Measurements from ENCODE around the gene RNASEH2C. TPM values are rescaled to one million over a fixed set of nuclear protein-coding genes. Genes with fewer than 3 reads are reported as not detected.
A peak's percentile ranks its signal among the peaks of the same experiment; 100 is the strongest.
"Not testable (repeated sequence)": the region's sequence is repeated elsewhere in the genome, so short reads cannot be mapped to it uniquely, and the experiment has no call there.

Gene RNASEH2C
- 10 to 100 TPM; 12.7 to 80.0 (median 25.4) TPM for total RNA-seq

DNA sequence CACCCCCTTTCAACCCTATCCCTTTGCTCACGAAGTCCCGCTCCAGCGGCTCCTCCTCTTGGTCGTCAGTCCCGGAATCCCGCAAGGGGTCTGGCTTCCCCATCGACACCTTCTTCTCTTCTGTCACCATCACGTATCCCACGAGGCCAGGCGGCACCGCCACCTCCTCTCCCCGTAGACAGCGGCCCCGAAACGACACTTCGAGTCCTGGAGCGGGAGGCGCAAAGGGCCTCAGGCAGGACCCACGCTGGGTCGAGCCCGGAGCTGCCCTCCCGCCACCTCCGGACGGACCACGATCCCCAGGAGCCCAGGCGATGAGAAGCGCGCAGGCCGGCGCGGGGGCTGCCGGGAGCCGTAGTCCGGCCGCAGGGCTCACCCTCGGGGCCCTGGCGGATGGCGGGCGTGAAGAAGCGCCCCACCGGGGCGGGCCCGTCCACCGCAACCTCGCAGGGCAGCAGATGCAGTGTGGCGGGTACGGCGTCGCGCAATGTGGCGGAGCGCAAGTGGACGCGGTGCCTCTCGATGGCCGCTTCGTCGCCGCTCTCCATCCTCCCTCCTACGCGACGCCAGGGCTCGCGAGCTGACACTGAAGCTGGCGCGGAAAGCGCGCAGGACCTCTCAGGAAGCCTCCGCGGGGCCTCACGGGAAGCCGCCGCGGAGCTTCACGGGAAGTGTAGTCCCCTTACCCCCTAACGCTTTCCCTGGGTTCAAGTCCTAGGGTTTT lies at the start of gene RNASEH2C:
RNASEH2C (minus strand) TSS at position 588 of the 724 bp plus-strand sequence; CDS start at position 548, 40 bp downstream.
- H3K4me1 ChIP-seq (replicated peaks in 1 of 2) = peaks cover 12 to 13% of the 10 kb centered on the region in 2 donors
- ATAC-seq (replicated peaks in 6 of 8) = peak; percentile 88 to 95 (median 92)
- H3K4me3 ChIP-seq = peak within 1 kb of the TSS; percentile 81 to 94 (median 88)
- in situ Hi-C loops (cut with MboI; ENCODE audit: low pct_unique_long_range_greater_than_20kb in 2 of 9, low sequenced_read_pairs in 9 of 9, unreplicated experiment in 9 of 9) = loop anchor here in 5 of 9 experiments (25.0 kb wide), 2 partner anchors 92 to 267 kb away; no protein-coding TSS in a partner anchor
- H3K27ac ChIP-seq = peak within 1 kb of the TSS; percentile 90 to 93
- WGBS, 10 experiments = 0 to 3% (median 0%) methylated on average over 4 to 12 of the region's 76 CpGs; no CpG with 5 or more reads in 5 of the 10 experiments

DNA sequence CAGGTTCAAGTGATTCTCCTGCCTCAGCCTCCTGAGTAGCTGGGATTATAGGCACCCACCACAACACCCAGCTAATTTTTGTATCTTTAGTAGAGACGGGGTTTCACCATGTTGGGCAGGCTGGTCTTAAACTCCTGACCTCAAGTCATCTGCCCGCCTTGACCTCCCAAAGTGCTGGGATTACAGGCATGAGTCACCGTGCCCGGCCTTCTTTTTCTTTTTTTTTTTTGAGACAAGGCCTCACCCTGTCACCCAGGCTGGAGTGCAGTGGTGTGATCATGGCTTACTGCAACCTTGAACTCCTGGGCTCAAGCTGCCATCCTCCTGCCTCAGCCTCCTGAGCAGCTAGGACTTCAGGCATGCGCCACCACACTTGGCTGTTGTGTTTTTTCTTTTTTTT lies 47.2 kb upstream of the RNASEH2C start:
- in situ Hi-C loops (cut with MboI; ENCODE audit: low pct_unique_long_range_greater_than_20kb in 2 of 9, low sequenced_read_pairs in 9 of 9, unreplicated experiment in 9 of 9); H3K27ac ChIP-seq; H3K4me1 ChIP-seq (replicated peaks in 1 of 2); ATAC-seq (replicated peaks in 6 of 8); H3K4me3 ChIP-seq: not testable (repeated sequence)
- 51 to 100% (median 92%) methylated on average over 1 to 4 of the region's 5 CpGs; no CpG with 5 or more reads in 1 of the 10 experiments for WGBS, 10 experiments

DNA sequence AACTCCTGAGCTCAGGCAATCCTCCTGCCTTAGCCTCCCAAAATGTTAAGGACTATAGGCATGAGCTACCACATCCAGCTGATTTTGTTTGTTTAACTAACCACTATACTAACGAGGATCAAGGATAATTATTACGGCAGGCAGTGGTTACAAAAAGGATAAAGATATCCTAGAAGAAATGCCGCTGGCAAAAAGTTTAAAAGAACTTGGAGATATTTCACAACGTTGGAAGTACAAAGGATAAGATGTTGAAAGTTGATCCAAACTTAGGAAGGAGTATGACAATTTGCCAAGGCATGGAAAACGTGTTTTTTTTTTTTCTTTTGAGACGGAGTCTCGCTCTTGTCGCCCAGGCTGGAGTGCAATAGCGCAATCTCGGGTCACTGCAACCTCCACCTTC lies 46.8 kb upstream of the RNASEH2C start:
- Histone ChIP-seq H3K4me1 (replicated peaks in 1 of 2) (no peaks in the 10 kb centered on the region), H3K4me3 (no peak overlapping the region), H3K27ac (no peak overlapping the region)
- 40 to 90% (median 80%) methylated on average over 1 to 10 of the region's 10 CpGs; no CpG with 5 or more reads in 1 of the 10 experiments for WGBS, 10 experiments
- no peak for ATAC-seq (replicated peaks in 6 of 8)
- in situ Hi-C loops (cut with MboI; ENCODE audit: low pct_unique_long_range_greater_than_20kb in 2 of 9, low sequenced_read_pairs in 9 of 9, unreplicated experiment in 9 of 9) = no loop called here

DNA sequence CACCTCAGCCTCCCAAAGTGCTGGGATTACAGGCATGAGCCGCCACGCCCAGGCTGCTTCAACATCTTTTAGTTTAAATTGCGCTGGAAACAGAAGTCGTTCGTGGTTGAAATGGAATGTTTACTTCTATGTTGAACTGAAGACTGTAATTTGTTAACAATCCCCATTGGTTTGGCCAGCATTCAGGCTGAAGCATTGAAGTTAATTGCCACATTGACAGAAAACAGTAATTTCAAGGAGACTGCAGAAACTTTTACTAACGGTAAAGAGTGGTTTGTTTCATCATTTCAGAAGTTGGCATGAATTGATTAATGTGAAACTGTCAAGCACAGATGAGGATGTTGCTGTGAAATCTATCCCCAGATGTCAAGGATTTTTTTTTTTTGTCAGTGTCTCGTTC lies 45.9 kb upstream of the RNASEH2C start:
- WGBS, 10 experiments = 17 to 94% (median 75%) methylated on average over 3 to 6 of the region's 7 CpGs; no CpG with 5 or more reads in 1 of the 10 experiments
- in situ Hi-C loops (cut with MboI; ENCODE audit: low pct_unique_long_range_greater_than_20kb in 2 of 9, low sequenced_read_pairs in 9 of 9, unreplicated experiment in 9 of 9) = no loop called here

DNA sequence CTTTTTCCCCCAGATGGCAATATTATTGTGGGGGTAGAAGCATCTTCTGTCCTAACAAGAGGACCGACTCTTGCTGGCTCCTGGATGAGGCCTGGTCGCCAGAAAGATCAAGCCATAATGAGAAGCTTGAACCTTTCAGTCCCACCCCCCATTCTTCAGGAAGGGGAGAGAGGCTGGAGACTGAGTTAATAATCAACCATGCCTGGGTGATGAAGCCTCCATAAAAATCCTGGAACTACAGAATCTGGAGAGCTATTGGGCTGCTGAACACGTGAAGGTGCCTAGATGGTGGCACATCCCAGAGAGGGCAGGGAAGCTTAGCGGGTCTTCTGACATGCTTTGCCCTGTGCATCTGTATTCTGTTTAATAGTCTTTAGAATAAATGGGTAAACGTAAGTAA lies 43.8 kb upstream of the RNASEH2C start:
- H3K4me3 ChIP-seq = no peak overlapping the region
- ATAC-seq (replicated peaks in 6 of 8) = no peak
- no peak overlapping the region for H3K27ac ChIP-seq
- H3K4me1 ChIP-seq (replicated peaks in 1 of 2) = no peaks in the 10 kb centered on the region
- WGBS, 10 experiments = 14 to 70% (median 48%) methylated on average over 1 to 5 of the region's 5 CpGs; no CpG with 5 or more reads in 2 of the 10 experiments
- in situ Hi-C loops (cut with MboI; ENCODE audit: low pct_unique_long_range_greater_than_20kb in 2 of 9, low sequenced_read_pairs in 9 of 9, unreplicated experiment in 9 of 9) = no loop called here

More for the DNA sequence above, 45.9 kb upstream of the RNASEH2C start:
- no peaks in the 10 kb centered on the region for H3K4me1 ChIP-seq (replicated peaks in 1 of 2)
- peak in 1 of 8 experiments; percentile 22 for ATAC-seq (replicated peaks in 6 of 8)
- H3K27ac ChIP-seq = no peak overlapping the region
- H3K4me3 ChIP-seq = no peak overlapping the region

DNA sequence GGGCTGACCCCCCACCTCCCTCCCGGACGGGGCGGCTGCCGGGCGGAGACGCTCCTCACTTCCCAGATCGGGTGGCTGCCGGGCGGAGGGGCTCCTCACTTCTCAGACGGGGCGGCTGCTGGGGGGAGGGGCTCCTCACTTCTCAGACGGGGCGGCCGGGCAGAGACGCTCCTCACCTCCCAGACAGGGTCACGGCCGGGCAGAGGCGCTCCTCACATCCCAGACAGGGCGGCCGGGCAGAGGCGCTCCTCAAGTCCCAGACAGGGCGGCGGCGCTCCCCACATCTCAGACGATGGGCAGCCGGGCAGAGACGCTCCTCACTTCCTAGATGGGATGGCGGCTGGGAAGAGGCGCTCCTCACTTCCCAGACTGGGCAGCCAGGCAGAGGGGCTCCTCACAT lies 42.2 kb upstream of the RNASEH2C start:
- H3K4me3 ChIP-seq; ATAC-seq (replicated peaks in 6 of 8); H3K27ac ChIP-seq; H3K4me1 ChIP-seq (replicated peaks in 1 of 2); in situ Hi-C loops (cut with MboI; ENCODE audit: low pct_unique_long_range_greater_than_20kb in 2 of 9, low sequenced_read_pairs in 9 of 9, unreplicated experiment in 9 of 9): not testable (repeated sequence)
- WGBS, 10 experiments = no CpG with 5 or more reads among the region's 29 CpGs

DNA sequence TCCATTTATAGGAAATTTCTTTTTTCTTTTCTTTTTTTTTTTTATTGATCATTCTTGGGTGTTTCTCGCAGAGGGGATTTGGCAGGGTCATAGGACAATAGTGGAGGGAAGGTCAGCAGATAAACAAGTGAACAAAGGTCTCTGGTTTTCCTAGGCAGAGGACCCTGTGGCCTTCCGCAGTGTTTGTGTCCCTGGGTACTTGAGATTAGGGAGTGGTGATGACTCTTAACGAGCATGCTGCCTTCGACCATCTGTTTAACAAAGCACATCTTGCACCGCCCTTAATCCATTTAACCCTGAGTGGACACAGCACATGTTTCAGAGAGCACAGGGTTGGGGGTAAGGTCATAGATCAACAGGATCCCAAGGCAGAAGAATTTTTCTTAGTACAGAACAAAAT lies 41.6 kb upstream of the RNASEH2C start:
- H3K27ac ChIP-seq; in situ Hi-C loops (cut with MboI; ENCODE audit: low pct_unique_long_range_greater_than_20kb in 2 of 9, low sequenced_read_pairs in 9 of 9, unreplicated experiment in 9 of 9); ATAC-seq (replicated peaks in 6 of 8); H3K4me3 ChIP-seq; H3K4me1 ChIP-seq (replicated peaks in 1 of 2): not testable (repeated sequence)
- WGBS, 10 experiments = 45 to 100% (median 60%) methylated on average over 1 to 3 of the region's 5 CpGs; no CpG with 5 or more reads in 5 of the 10 experiments

DNA sequence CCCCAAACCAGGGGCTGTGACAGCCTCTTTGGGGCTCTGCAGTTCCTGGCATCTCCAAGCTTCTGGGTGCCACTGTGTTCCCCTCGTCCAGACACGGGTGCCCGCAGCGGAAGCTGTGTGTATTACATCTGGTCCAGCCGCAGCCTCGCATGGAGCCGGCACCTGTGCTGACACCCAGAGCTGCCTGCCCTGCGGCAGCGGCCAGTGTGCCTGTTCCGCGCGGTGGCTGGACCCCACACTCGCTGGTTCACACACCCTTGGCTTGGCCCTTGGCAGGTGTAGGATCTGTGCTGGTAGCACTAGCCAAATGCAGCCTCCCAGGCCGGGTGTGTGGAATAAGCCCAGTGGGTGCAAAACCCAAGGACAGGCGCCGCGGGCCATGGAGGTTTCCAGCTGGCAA lies 24.5 kb upstream of the RNASEH2C start:
- H3K27ac ChIP-seq = no peak overlapping the region
- WGBS, 10 experiments = 91 to 100% (median 99%) methylated on average over 1 to 9 of the region's 17 CpGs; no CpG with 5 or more reads in 4 of the 10 experiments
- in situ Hi-C loops (cut with MboI; ENCODE audit: low pct_unique_long_range_greater_than_20kb in 2 of 9, low sequenced_read_pairs in 9 of 9, unreplicated experiment in 9 of 9) = no loop called here
- no peaks in the 10 kb centered on the region for H3K4me1 ChIP-seq (replicated peaks in 1 of 2)
- ATAC-seq (replicated peaks in 6 of 8) = no peak
- H3K4me3 ChIP-seq = no peak overlapping the region

DNA sequence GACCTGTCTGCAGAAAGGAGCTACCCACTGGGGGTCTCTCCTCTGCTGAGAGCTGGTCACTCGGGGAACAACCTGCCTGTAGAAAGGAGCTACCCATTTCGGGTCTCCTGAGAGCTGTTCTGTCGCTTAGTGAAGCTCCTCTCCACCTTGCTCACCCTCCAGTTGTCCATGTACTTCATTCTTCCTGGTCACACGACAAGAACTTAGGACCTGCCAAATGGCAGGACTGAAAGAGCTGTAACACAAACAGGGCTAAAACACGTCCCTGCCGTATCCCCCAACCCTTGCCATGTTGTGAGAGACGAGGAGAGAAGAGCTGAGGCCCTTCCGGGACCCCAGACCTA lies 24.1 kb upstream of the RNASEH2C start:
- no peak for ATAC-seq (replicated peaks in 6 of 8)
- H3K27ac ChIP-seq = no peak overlapping the region
- no peaks in the 10 kb centered on the region for H3K4me1 ChIP-seq (replicated peaks in 1 of 2)
- in situ Hi-C loops (cut with MboI; ENCODE audit: low pct_unique_long_range_greater_than_20kb in 2 of 9, low sequenced_read_pairs in 9 of 9, unreplicated experiment in 9 of 9) = no loop called here
- 74 to 80% methylated on average over 1 to 5 of the region's 8 CpGs; no CpG with 5 or more reads in 8 of the 10 experiments for WGBS, 10 experiments
- no peak overlapping the region for H3K4me3 ChIP-seq

DNA sequence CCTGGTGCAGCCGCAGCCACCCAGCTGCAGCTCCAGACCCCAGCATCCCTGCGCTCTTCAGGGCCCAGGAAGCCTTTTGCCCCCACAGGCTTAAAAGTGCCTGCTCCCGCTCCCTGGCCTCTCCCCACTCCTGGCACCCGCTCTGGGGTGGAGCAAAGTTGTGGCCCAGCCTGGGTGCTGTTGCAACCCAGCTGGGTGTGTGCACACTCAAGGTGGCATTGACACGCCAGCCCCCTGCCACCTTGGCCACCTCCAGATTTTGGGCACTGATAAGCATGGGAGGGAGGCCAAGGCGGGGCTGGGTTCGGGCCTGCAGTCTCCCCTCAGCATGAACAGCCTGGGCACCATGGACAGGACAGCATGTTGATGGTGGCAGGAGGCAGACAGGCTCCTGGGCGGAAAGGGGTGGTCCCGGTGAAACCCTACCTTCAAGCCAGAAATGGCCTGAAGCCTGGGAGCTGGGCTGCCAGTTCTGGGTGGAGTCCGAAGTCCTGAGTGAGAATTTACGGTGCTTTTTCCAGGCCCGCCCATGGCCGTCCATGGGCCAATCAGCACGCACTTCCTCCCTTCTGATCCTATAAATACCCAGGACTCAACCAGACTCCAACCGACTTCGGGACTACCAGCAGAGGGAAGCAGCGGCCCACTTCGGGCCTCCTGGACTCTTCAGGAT lies 23.6 kb upstream of the RNASEH2C start:
- WGBS, 10 experiments = 21 to 100% (median 85%) methylated on average over 1 to 6 of the region's 18 CpGs; no CpG with 5 or more reads in 4 of the 10 experiments
- peak in 3 of 8 experiments; percentile 93 to 99 (median 97) for ATAC-seq (replicated peaks in 6 of 8)

DNA sequence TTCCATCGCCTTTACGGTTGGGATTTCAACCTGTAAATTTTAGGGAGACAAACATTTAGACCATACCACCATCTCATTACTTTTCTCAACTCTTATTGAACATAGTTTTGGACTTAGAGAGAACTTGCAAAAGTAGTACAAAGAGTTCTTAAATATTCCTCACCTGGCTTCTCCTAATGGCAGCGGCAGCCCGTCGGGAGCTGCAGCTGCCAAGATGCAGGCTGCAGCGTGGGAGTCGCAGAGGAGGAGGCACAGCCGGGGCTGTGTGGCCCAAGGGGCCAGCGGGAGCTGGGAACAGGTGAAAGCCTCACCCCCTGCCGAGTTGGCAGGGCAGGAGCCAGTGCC lies 23.1 kb upstream of the RNASEH2C start:
- Histone ChIP-seq H3K4me3 (no peak overlapping the region), H3K27ac (no peak overlapping the region), H3K4me1 (replicated peaks in 1 of 2) (no peaks in the 10 kb centered on the region)
- 43 to 85% (median 58%) methylated on average over 2 to 4 of the region's 10 CpGs; no CpG with 5 or more reads in 7 of the 10 experiments for WGBS, 10 experiments
- in situ Hi-C loops (cut with MboI; ENCODE audit: low pct_unique_long_range_greater_than_20kb in 2 of 9, low sequenced_read_pairs in 9 of 9, unreplicated experiment in 9 of 9) = no loop called here
- no peak for ATAC-seq (replicated peaks in 6 of 8)

More for the DNA sequence above, 23.6 kb upstream of the RNASEH2C start:
- in situ Hi-C loops (cut with MboI; ENCODE audit: low pct_unique_long_range_greater_than_20kb in 2 of 9, low sequenced_read_pairs in 9 of 9, unreplicated experiment in 9 of 9) = no loop called here
- Histone ChIP-seq H3K4me3 (no peak overlapping the region), H3K4me1 (replicated peaks in 1 of 2) (no peaks in the 10 kb centered on the region), H3K27ac (no peak overlapping the region)

DNA sequence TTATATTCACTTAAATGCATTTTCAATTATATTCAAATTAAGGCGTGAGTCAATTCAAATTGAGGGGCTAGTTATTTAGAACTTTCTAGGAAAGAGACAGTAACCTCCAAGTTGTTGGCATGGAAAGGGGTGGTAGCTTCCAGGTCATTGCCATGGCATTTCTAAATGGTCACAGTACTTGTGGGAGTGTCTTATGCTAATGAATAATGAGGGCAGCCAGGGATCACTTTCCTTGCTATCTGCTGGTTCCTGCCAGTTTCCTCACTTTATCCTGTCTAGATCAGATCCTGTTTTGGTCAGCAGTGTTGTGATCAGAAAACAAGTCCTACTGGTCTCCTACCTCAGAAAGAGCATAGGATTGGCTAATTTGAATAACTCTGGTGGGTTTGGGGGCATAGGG lies 21.8 kb upstream of the RNASEH2C start:
- no peak overlapping the region for H3K4me3 ChIP-seq
- H3K27ac ChIP-seq = no peak overlapping the region
- H3K4me1 ChIP-seq (replicated peaks in 1 of 2) = no peaks in the 10 kb centered on the region
- peak in 1 of 8 experiments; percentile 50 for ATAC-seq (replicated peaks in 6 of 8)
- 50 to 100% (median 71%) methylated on average over 1 of the region's 1 CpG; no CpG with 5 or more reads in 3 of the 10 experiments for WGBS, 10 experiments
- in situ Hi-C loops (cut with MboI; ENCODE audit: low pct_unique_long_range_greater_than_20kb in 2 of 9, low sequenced_read_pairs in 9 of 9, unreplicated experiment in 9 of 9) = no loop called here

DNA sequence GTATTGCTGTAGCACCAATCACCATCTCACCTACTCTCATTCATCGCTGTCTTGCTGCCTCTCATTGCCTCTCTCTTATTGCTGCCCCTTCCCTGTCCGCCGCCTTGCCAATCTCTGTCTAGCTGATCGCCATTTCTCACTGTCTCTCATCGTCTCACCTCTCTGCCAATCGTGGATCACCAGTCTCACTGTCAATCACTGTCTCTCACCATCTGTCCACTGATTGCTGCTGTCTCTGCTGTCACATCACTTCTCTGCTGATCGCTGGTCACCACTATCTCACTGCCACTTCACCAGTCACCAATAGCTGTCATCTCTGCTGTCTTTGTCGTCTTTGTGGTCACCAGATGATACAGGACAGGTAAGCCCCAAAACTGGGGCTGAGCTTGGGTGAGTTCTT lies 20.6 kb upstream of the RNASEH2C start:
- 57 to 100% (median 81%) methylated on average over 1 to 6 of the region's 8 CpGs; no CpG with 5 or more reads in 3 of the 10 experiments for WGBS, 10 experiments
- in situ Hi-C loops (cut with MboI; ENCODE audit: low pct_unique_long_range_greater_than_20kb in 2 of 9, low sequenced_read_pairs in 9 of 9, unreplicated experiment in 9 of 9) = no loop called here
- Histone ChIP-seq H3K4me3 (no peak overlapping the region), H3K4me1 (replicated peaks in 1 of 2) (no peaks in the 10 kb centered on the region), H3K27ac (no peak overlapping the region)
- ATAC-seq (replicated peaks in 6 of 8) = no peak

Measured in motor neuron (in vitro differentiated cells).